Stimulated activated CD8-positive, alpha-beta memory T cell treated with anti-CD3 and anti-CD28 coated beads, Interleukin-15, amount 100 ng/mL, for 24 hours (primary cell): Measurements from ENCODE around the gene TRAF2.

Experiments
- DNase-seq: peaks from one replicate; pipeline ENCODE4 v3.0.0-alpha.2; 2020; ENCODE audit warnings: low read depth

TRAF2 gene

GRCh38 chr9:136847088-136847825, 39.1 kb upstream of the TRAF2 start:
- DNase-seq, result no peak

GRCh38 chr9:136847826-136848392, 38.4 kb upstream of the TRAF2 start:
- peak; percentile 39 for DNase-seq

GRCh38 chr9:136848393-136849037, 37.8 kb upstream of the TRAF2 start:
- no peak for DNase-seq

GRCh38 chr9:136849038-136849959, 37.0 kb upstream of the TRAF2 start, which contains the start of gene PHPT1:
Gene PHPT1 (plus strand): TSS chr9:136849409. CDS start chr9:136849431, 22 bp downstream.
- peak; percentile 84 for DNase-seq

GRCh38 chr9:136849960-136850865, 36.1 kb upstream of the TRAF2 start:
- DNase-seq, result no peak

- no peak for DNase-seq
Observed at GRCh38 chr9:136850866-136851775, 35.2 kb upstream of the TRAF2 start.

- no peak for DNase-seq
Observed at GRCh38 chr9:136851941-136852663, 34.2 kb upstream of the TRAF2 start, which contains the start of gene MAMDC4. Gene MAMDC4 (plus strand): TSS chr9:136852346. CDS start chr9:136852417, 71 bp downstream.

GRCh38 chr9:136852664-136853595, 33.4 kb upstream of the TRAF2 start:
- DNase-seq, result no peak

GRCh38 chr9:136853596-136854112, 32.7 kb upstream of the TRAF2 start:
- DNase-seq, result no peak

- DNase-seq, result no peak
Observed at GRCh38 chr9:136854113-136854841, 32.0 kb upstream of the TRAF2 start.

GRCh38 chr9:136854842-136855460, 31.4 kb upstream of the TRAF2 start:
- no peak for DNase-seq

- no peak for DNase-seq
Observed at GRCh38 chr9:136855461-136856078, 30.7 kb upstream of the TRAF2 start.

GRCh38 chr9:136856079-136856476, 30.2 kb upstream of the TRAF2 start:
- no peak for DNase-seq

GRCh38 chr9:136856541-136857141, 29.7 kb upstream of the TRAF2 start:
- no peak for DNase-seq

- no peak for DNase-seq
Observed at GRCh38 chr9:136857166-136857565, 29.1 kb upstream of the TRAF2 start.
